Neural progenitor cell (in vitro differentiated cells): ENCODE measurements around the gene IDH1. TPM values are rescaled to one million over a fixed set of nuclear protein-coding genes. Genes with fewer than 3 reads are reported as not detected.

Experiments used
- DNase-seq: peaks from one replicate; pipeline ENCODE4 v3.0.0-alpha.2; 2016; ENCODE audit warnings: low spot score
- H2AFZ ChIP-seq: fragments of 200-600 bp; sonication (generic); replicated peaks from 2 replicates; pipeline ENCODE4 v1.6.1; 2016; ENCODE audit warnings: antibody characterized with exemption
- H3F3A ChIP-seq: fragments of 200-600 bp; sonication (generic); 2 replicates; pipeline ENCODE4 v1.6.1; 2016; ENCODE audit warnings: antibody characterized with exemption, low read depth
- H3K27ac ChIP-seq: fragments of 200-600 bp; sonication (generic); 2 replicates; pipeline ENCODE4 v1.5.1; 2016; ENCODE audit warnings: mild to moderate bottlenecking
- H3K27me3 ChIP-seq: fragments of 200-600 bp; sonication (generic); 2 replicates; pipeline ENCODE4 v1.6.1; 2016; ENCODE audit warnings: mild to moderate bottlenecking, moderate library complexity
- H3K36me3 ChIP-seq: fragments of 200-600 bp; sonication (generic); 2 replicates; pipeline ENCODE4 v1.5.1; 2016
- H3K4me1 ChIP-seq: fragments of 200-600 bp; sonication (generic); 2 replicates; pipeline ENCODE4 v1.6.1; 2016; ENCODE audit warnings: mixed run types
- H3K4me2 ChIP-seq: fragments of 200-600 bp; sonication (generic); 2 replicates; pipeline ENCODE4 v1.6.1; 2016
- H3K4me3 ChIP-seq: fragments of 200-600 bp; sonication (generic); 2 replicates; pipeline ENCODE4 v1.5.1; 2016
- H3K79me2 ChIP-seq: fragments of 200-600 bp; sonication (generic); 2 replicates; pipeline ENCODE4 v1.6.1; 2016; ENCODE audit warnings: low read depth
- H3K9ac ChIP-seq: fragments of 200-600 bp; sonication (generic); 2 replicates; pipeline ENCODE4 v1.6.1; 2016
- H3K9me3 ChIP-seq: fragments of 200-600 bp; sonication (generic); 2 replicates; pipeline ENCODE4 v1.5.1; 2016; ENCODE audit warnings: low read depth
- H4K20me1 ChIP-seq: fragments of 200-600 bp; sonication (generic); 2 replicates; pipeline ENCODE4 v1.6.1; 2016; ENCODE audit warnings: low read depth
- H3K27ac Mint-ChIP-seq: 3 replicates; pipeline ENCODE4 v1.8.0; 2021; ENCODE audit warnings: mixed read lengths
- H3K27me3 Mint-ChIP-seq: 2 replicates; pipeline ENCODE4 v1.8.0; 2022; ENCODE audit warnings: low read depth, mild to moderate bottlenecking, inconsistent platforms, moderate library complexity, mixed read lengths; ENCODE audit not compliant: insufficient read depth
- H3K36me3 Mint-ChIP-seq: 3 replicates; pipeline ENCODE4 v1.8.0; 2021; ENCODE audit warnings: mixed read lengths
- H3K4me1 Mint-ChIP-seq: 3 replicates; pipeline ENCODE4 v1.8.0; 2021; ENCODE audit warnings: mixed read lengths
- H3K4me3 Mint-ChIP-seq: 3 replicates; pipeline ENCODE4 v1.8.0; 2021; ENCODE audit warnings: mild to moderate bottlenecking, moderate library complexity, mixed read lengths
- H3K9me3 Mint-ChIP-seq: 3 replicates; pipeline ENCODE4 v1.8.0; 2020; ENCODE audit warnings: mixed read lengths
- EZH2 ChIP-seq: fragments of 200-600 bp; sonication (generic); IDR thresholded peaks from 2 replicates; pipeline ENCODE4 v1.6.1; 2017; ENCODE audit warnings: antibody characterized with exemption, mild to moderate bottlenecking, moderate library complexity
- EZH2phosphoT487 ChIP-seq: fragments of 200-600 bp; sonication (generic); IDR thresholded peaks from 2 replicates; pipeline ENCODE4 v1.6.1; 2017; ENCODE audit warnings: antibody characterized with exemption
- total RNA-seq: library from RNA; depleted of rRNA; stranded (reverse); fragments of >200 nt; gene quantifications from 2 replicates; pipeline ENCODE4 v1.2.3, GENCODE V29; 2015; ENCODE audit warnings: low replicate concordance
- TF ChIP-seq, protein P1 (sequence below): fragments of 200-600 bp; sonication (generic); IDR thresholded peaks from 2 replicates; pipeline ENCODE4 v1.5.1; 2017; ENCODE audit warnings: antibody characterized with exemption, mild to moderate bottlenecking

Gene IDH1
- total RNA-seq, 1 donor from 2014 or later: 308 TPM

- no peaks in the 10 kb centered on the region for H3K4me1 ChIP-seq
- H3K79me2 ChIP-seq: peaks cover 55% of the 10 kb centered on the region
- H3K4me3 ChIP-seq: no peak overlapping the region
- TF ChIP-seq, protein P1, sequence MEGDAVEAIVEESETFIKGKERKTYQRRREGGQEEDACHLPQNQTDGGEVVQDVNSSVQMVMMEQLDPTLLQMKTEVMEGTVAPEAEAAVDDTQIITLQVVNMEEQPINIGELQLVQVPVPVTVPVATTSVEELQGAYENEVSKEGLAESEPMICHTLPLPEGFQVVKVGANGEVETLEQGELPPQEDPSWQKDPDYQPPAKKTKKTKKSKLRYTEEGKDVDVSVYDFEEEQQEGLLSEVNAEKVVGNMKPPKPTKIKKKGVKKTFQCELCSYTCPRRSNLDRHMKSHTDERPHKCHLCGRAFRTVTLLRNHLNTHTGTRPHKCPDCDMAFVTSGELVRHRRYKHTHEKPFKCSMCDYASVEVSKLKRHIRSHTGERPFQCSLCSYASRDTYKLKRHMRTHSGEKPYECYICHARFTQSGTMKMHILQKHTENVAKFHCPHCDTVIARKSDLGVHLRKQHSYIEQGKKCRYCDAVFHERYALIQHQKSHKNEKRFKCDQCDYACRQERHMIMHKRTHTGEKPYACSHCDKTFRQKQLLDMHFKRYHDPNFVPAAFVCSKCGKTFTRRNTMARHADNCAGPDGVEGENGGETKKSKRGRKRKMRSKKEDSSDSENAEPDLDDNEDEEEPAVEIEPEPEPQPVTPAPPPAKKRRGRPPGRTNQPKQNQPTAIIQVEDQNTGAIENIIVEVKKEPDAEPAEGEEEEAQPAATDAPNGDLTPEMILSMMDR: no peak
- TF ChIP-seq EZH2 (no peak), EZH2phosphoT487 (no peak)
- H3K36me3 Mint-ChIP-seq: peaks cover 53% of the 10 kb centered on the region
- H3F3A ChIP-seq: no peaks in the 10 kb centered on the region
- no peaks in the 10 kb centered on the region for H3K4me1 Mint-ChIP-seq
- H3K9me3 Mint-ChIP-seq: peaks cover 12% of the 10 kb centered on the region
- H3K36me3 ChIP-seq: peaks cover 48% of the 10 kb centered on the region
- no peak overlapping the region for H3K4me3 Mint-ChIP-seq
- H3K27me3 ChIP-seq: no peaks in the 10 kb centered on the region
- DNase-seq: no peak
- no peak overlapping the region for H2AFZ ChIP-seq
- peaks cover 16% of the 10 kb centered on the region for H4K20me1 ChIP-seq
- no peak overlapping the region for H3K4me2 ChIP-seq
- no peaks in the 10 kb centered on the region for H3K27me3 Mint-ChIP-seq
- no peak overlapping the region for H3K27ac Mint-ChIP-seq
- no peaks in the 10 kb centered on the region for H3K9me3 ChIP-seq
- no peak overlapping the region for H3K27ac ChIP-seq
- no peak overlapping the region for H3K9ac ChIP-seq
Observed at GRCh38 chr2:208294482-208295024, 39.7 kb upstream of the IDH1 start.

DNA sequence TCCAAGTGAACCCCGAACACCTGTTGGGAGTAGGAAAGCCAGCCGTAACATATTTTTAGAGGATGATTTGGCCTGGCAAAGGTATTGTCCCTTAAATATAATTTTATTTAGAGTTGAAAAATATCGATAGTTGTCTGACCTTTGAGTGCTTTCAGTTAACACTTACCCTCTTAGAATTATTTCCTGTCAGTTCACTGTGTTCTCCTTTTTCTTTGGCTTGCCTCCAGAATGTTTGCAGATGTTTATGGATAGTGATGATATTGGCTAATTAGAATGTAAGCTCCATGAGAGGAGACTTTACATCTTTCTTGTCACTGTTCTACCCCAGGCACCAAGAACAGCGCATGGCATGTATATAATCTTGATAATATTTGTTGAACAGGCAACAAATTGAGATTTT, 31.0 kb upstream of the IDH1 start:
- Histone ChIP-seq H3K27ac (no peak overlapping the region), H3K36me3 (peaks cover 49% of the 10 kb centered on the region), H3K9me3 (no peaks in the 10 kb centered on the region), H3K4me2 (no peak overlapping the region), H3K4me3 (no peak overlapping the region), H3F3A (no peaks in the 10 kb centered on the region), H3K4me1 (no peaks in the 10 kb centered on the region), H2AFZ (no peak overlapping the region), H3K9ac (no peak overlapping the region), H3K79me2 (peaks cover 38% of the 10 kb centered on the region), H3K27me3 (no peaks in the 10 kb centered on the region), H4K20me1 (peaks cover 7% of the 10 kb centered on the region)
- Mint-ChIP-seq H3K36me3 (peaks cover 40% of the 10 kb centered on the region), H3K27me3 (no peaks in the 10 kb centered on the region), H3K9me3 (peaks cover 9% of the 10 kb centered on the region), H3K4me1 (peaks cover 6% of the 10 kb centered on the region), H3K4me3 (no peak overlapping the region), H3K27ac (no peak overlapping the region)
- no peak for TF ChIP-seq EZH2
- no peak for TF ChIP-seq EZH2phosphoT487
- TF ChIP-seq, protein P1: no peak
- no peak for DNase-seq

- DNase-seq: no peak
- no peak overlapping the region for H3K4me2 ChIP-seq
- H3K4me1 ChIP-seq: no peaks in the 10 kb centered on the region
- no peak overlapping the region for H3K4me3 ChIP-seq
- Mint-ChIP-seq H3K4me3 (no peak overlapping the region), H3K9me3 (no peaks in the 10 kb centered on the region), H3K27me3 (no peaks in the 10 kb centered on the region), H3K36me3 (peaks cover 58% of the 10 kb centered on the region), H3K4me1 (peaks cover 6% of the 10 kb centered on the region), H3K27ac (no peak overlapping the region)
- no peaks in the 10 kb centered on the region for H3F3A ChIP-seq
- no peaks in the 10 kb centered on the region for H3K27me3 ChIP-seq
- no peak overlapping the region for H2AFZ ChIP-seq
- H4K20me1 ChIP-seq: peaks cover 24% of the 10 kb centered on the region
- peaks cover 42% of the 10 kb centered on the region for H3K36me3 ChIP-seq
- no peak overlapping the region for H3K27ac ChIP-seq
- TF ChIP-seq, protein P1: no peak
- TF ChIP-seq EZH2 (no peak), EZH2phosphoT487 (no peak)
- peaks cover 59% of the 10 kb centered on the region for H3K79me2 ChIP-seq
- no peak overlapping the region for H3K9ac ChIP-seq
- H3K9me3 ChIP-seq: no peaks in the 10 kb centered on the region
Observed at GRCh38 chr2:208280933-208281332, 26.1 kb upstream of the IDH1 start.
